Left ventricle myocardium inferior (tissue), 1 donor: Measurements from ENCODE around the gene HMHB1. TPM values are rescaled to one million over a fixed set of nuclear protein-coding genes. Genes with fewer than 3 reads are reported as not detected.

Source experiments
- DNase-seq: peaks from one replicate; pipeline ENCODE4 v3.0.0-alpha.2; 2020
- H3K27ac ChIP-seq: fragments of 200-600 bp; replicated peaks from 2 replicates; pipeline ENCODE4 v1.8.0; 2021
- H3K27me3 ChIP-seq: fragments of 200-600 bp; 2 replicates; pipeline ENCODE4 v1.8.0; 2021; ENCODE audit warnings: low read depth
- H3K36me3 ChIP-seq: fragments of 200-600 bp; 2 replicates; pipeline ENCODE4 v1.8.0; 2021
- H3K4me1 ChIP-seq: fragments of 200-600 bp; 2 replicates; pipeline ENCODE4 v1.8.0; 2021
- H3K4me3 ChIP-seq: fragments of 200-600 bp; 2 replicates; pipeline ENCODE4 v1.8.0; 2021; ENCODE audit warnings: mild to moderate bottlenecking, moderate library complexity
- H3K9me3 ChIP-seq: fragments of 200-600 bp; replicated peaks from 2 replicates; pipeline ENCODE4 v1.8.0; 2021
- intact Hi-C: fragments of 100-400 bp; cut with micrococcal nuclease; formaldehyde crosslinking; loops from one replicate; pipeline ENCODE4 v1.11.0; 2022
- total RNA-seq: library from RNA; stranded (reverse); fragmentation: NEBNext Ultra II Directional; extraction: Animal tissue kit (Norgen Biotek cat#: 25700); gene quantifications from one replicate; pipeline ENCODE4 v1.2.1, GENCODE V29; 2021
- TF ChIP-seq, protein P1 (sequence below): fragments of 200-600 bp; IDR thresholded peaks from 2 replicates; pipeline ENCODE4 v1.8.0; 2021; ENCODE audit warnings: antibody characterized with exemption, mild to moderate bottlenecking, borderline replicate concordance
- donor health status: DM: no; HTN: yes; CAD: no; lungs with severe emphysema.

HMHB1 gene
- total RNA-seq, 1 donor from 2014 or later, result not detected

DNA sequence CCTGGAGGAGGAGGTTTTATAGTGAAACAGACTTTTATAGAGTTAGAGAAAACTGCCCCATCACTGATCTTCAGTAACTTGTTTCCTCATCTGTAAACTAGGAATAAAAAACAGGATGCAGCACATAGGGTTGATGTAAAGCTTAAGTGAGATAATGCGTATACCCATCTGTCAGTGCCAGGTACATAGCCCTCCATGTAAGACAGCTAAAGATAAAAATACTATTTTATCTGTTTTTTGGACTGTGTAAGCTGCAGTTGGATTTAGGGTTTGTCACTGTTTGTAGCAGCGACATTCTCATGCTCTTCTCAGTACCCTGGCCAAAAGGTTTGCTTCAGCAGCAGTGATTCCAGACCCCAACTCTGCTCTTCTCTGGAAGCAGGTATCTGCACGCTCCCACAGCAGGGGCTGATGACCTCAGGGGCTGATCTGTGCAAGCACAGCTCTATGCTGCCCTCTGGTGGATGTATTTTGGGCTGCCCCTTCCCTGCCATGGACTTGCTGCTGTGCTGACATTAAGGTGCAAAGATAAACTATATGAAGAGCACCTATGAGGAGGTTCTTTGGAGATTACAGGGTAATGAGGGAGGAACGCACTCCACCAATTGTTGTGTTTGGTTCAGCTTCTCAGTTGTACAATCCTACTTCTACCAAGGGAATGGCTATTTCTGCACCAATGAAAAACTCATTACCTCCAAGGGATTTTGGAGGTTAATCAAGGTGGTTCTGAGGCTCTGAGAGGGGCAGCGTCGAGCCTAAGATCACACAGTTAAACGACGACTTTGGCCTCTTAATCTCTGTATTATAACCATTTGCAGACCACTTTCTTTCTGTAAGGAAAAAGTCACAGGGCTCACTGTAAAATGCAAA is 13.1 kb downstream of the HMHB1 start:
- DNase-seq, result peak; percentile 80
- Histone ChIP-seq H3K27me3 (no peaks in the 10 kb centered on the region), H3K9me3 (no peaks in the 10 kb centered on the region), H3K27ac (no peak overlapping the region), H3K4me1 (peaks cover 6% of the 10 kb centered on the region), H3K36me3 (no peaks in the 10 kb centered on the region), H3K4me3 (no peak overlapping the region)
- TF ChIP-seq, protein P1, sequence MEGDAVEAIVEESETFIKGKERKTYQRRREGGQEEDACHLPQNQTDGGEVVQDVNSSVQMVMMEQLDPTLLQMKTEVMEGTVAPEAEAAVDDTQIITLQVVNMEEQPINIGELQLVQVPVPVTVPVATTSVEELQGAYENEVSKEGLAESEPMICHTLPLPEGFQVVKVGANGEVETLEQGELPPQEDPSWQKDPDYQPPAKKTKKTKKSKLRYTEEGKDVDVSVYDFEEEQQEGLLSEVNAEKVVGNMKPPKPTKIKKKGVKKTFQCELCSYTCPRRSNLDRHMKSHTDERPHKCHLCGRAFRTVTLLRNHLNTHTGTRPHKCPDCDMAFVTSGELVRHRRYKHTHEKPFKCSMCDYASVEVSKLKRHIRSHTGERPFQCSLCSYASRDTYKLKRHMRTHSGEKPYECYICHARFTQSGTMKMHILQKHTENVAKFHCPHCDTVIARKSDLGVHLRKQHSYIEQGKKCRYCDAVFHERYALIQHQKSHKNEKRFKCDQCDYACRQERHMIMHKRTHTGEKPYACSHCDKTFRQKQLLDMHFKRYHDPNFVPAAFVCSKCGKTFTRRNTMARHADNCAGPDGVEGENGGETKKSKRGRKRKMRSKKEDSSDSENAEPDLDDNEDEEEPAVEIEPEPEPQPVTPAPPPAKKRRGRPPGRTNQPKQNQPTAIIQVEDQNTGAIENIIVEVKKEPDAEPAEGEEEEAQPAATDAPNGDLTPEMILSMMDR, result peak; percentile 97
- intact Hi-C loops, result loop anchor here (5.0 to 10.0 kb wide), 3 partner anchors 418 to 900 kb away; no protein-coding TSS in a partner anchor

DNA sequence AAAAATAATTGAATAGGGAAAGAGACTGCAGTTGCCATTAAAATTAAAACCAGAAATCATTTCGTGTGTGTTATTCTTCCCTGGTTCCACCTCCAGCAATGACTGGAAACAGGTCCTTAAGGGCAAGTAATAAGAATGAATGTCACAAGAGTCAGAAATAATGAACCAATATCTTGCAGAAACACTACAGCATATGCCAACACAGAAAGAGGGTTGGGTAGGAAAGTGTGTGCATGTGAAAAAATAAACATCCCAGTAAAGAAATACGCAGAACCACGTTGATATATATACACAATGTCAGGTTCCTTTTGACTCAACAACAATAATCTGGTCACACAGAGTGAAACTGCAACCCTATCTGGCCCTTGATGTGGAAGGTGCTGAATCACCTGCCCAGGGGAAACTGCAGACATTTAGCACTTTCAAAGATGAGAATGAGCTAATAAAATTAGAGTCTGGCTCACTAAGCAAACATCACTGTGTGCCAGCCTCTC is 15.0 kb downstream of the HMHB1 start:
- DNase-seq, result no peak
- Histone ChIP-seq H3K4me1 (peaks cover 6% of the 10 kb centered on the region), H3K4me3 (no peak overlapping the region), H3K27me3 (no peaks in the 10 kb centered on the region), H3K9me3 (no peaks in the 10 kb centered on the region), H3K27ac (no peak overlapping the region), H3K36me3 (no peaks in the 10 kb centered on the region)
- TF ChIP-seq, protein P1, result no peak
- intact Hi-C loops, result loop anchor here (5.0 to 10.0 kb wide), 3 partner anchors 420 to 902 kb away; no protein-coding TSS in a partner anchor

DNA sequence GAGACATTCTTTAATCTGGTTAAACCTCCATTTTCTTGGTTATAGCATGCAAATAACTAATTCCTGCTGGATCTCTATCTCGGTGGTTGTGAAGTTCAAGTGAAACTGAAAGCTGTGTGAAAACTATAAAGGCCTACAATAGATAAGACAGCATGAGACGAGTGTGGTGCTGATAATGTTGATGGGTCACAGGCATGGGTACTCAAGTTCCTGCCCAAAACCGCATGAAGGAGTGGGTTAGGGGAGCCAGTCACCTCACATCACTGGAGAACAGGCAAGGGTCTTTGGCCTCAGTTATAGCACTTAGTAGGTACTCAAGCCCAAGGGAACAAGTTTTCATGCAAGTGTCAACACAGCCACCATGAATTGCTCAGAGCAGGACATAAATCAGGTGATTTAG is 16.7 kb downstream of the HMHB1 start:
- no peak overlapping the region for H3K4me3 ChIP-seq
- no peaks in the 10 kb centered on the region for H3K9me3 ChIP-seq
- intact Hi-C loops, result loop anchor here (5.0 to 10.0 kb wide), 3 partner anchors 421 to 904 kb away; no protein-coding TSS in a partner anchor
- no peaks in the 10 kb centered on the region for H3K36me3 ChIP-seq
- no peak overlapping the region for H3K27ac ChIP-seq
- TF ChIP-seq, protein P1, result no peak
- H3K4me1 ChIP-seq, result peaks cover 6% of the 10 kb centered on the region
- no peak for DNase-seq
- no peaks in the 10 kb centered on the region for H3K27me3 ChIP-seq

DNA sequence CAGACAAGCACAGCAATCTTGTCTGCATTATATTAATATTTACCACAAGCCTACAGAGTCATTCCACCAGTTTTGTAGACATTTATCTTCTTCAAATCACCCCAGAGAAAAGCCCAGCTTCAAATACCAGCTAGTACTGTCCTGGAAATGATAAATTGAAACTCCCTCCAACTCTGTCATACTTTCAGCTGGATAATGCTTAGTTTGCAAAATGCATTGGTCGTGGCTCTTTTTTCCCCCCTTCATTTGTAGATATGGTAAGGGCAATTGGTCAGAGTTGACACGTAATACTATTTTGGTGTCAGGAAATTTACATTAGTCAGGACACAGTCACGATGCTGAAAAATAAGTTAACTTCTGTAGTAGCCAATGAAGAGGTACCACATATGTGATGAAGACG is 21.2 kb downstream of the HMHB1 start:
- Histone ChIP-seq H3K36me3 (no peaks in the 10 kb centered on the region), H3K4me3 (no peak overlapping the region), H3K4me1 (no peaks in the 10 kb centered on the region), H3K27ac (no peak overlapping the region), H3K9me3 (no peaks in the 10 kb centered on the region), H3K27me3 (no peaks in the 10 kb centered on the region)
- intact Hi-C loops, result no loop called here
- DNase-seq, result no peak
- TF ChIP-seq, protein P1, result no peak

DNA sequence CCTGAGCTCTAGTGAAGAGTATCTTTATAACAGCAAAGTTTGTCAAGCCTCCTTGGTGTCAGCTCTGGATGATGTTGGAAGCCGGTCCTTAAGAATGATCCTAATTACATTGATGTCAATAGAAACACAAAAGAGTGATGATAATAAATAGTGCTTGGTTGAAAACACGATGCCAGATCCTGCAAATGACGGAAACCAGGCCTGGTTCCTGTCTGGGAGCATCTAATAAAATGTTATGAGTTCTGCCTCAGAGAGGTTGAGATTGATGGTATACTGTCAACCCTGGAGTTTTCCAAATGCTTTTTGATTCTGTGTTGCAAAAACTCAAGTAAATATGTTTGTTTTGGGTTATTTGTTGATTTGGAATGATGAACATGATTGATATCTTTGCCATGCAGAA is 23.3 kb downstream of the HMHB1 start:
- intact Hi-C loops, result no loop called here
- H3K27ac ChIP-seq, result no peak overlapping the region
- no peak for DNase-seq
- H3K27me3 ChIP-seq, result no peaks in the 10 kb centered on the region
- no peak overlapping the region for H3K4me3 ChIP-seq
- no peaks in the 10 kb centered on the region for H3K36me3 ChIP-seq
- H3K9me3 ChIP-seq, result no peaks in the 10 kb centered on the region
- TF ChIP-seq, protein P1, result no peak
- no peaks in the 10 kb centered on the region for H3K4me1 ChIP-seq
